ENCODE measurements around the gene SSNA1.

- TF ChIP-seq CTCF (IDR thresholded peaks at IDR 0.05) (no peak), POLR2A (IDR thresholded peaks at IDR 0.05) (no peak)
These were observed 6.4 kb downstream of the SSNA1 start for GRCh38 chr9:137194909-137195308.
